Effector memory CD4-positive, alpha-beta T cell (primary cell): ENCODE data around the gene TLR1.
"Not testable (repeated sequence)": the region's sequence is repeated elsewhere in the genome, so short reads cannot be mapped to it uniquely, and the experiment has no call there.

Source experiments
- DNase-seq, 3 donors: peaks; one replicate each; pipeline ENCODE4 v3.0.0-alpha.2; 2020
- H3K27ac ChIP-seq: 2 replicates; pipeline ENCODE4 v1.7.0; 2013; ENCODE audit warnings: mild to moderate bottlenecking, low read length, moderate library complexity; ENCODE audit not compliant: insufficient read depth, poor library complexity, severe bottlenecking
- H3K27me3 ChIP-seq: replicated peaks from 2 replicates; pipeline ENCODE4 v1.7.0; 2013; ENCODE audit warnings: mild to moderate bottlenecking, low read length; ENCODE audit not compliant: insufficient read depth, control insufficient read depth, poor library complexity, severe bottlenecking
- H3K36me3 ChIP-seq: 2 replicates; pipeline ENCODE4 v1.7.0; 2013; ENCODE audit warnings: mild to moderate bottlenecking, low read length, moderate library complexity; ENCODE audit not compliant: control insufficient read depth, insufficient read depth
- H3K4me1 ChIP-seq: 2 replicates; pipeline ENCODE4 v1.7.0; 2013; ENCODE audit warnings: low read length, mild to moderate bottlenecking; ENCODE audit not compliant: control insufficient read depth, insufficient read depth, poor library complexity, severe bottlenecking
- H3K4me3 ChIP-seq: 2 replicates; pipeline ENCODE4 v1.7.0; 2013; ENCODE audit warnings: low read length, low read depth, mild to moderate bottlenecking; ENCODE audit not compliant: insufficient read depth, poor library complexity, severe bottlenecking
- H3K9me3 ChIP-seq: 2 replicates; pipeline ENCODE4 v1.7.0; 2013; ENCODE audit warnings: mild to moderate bottlenecking, low read length, moderate library complexity; ENCODE audit not compliant: control insufficient read depth

TLR1 gene

GRCh38 chr4:38823766-38824165 lies 19.2 kb upstream of the TLR1 start:
- Histone ChIP-seq H3K9me3 (no peaks in the 10 kb centered on the region), H3K27ac (no peak overlapping the region), H3K27me3 (no peaks in the 10 kb centered on the region), H3K36me3 (no peaks in the 10 kb centered on the region), H3K4me3 (no peak overlapping the region), H3K4me1 (no peaks in the 10 kb centered on the region)
- no peak for DNase-seq

DNA sequence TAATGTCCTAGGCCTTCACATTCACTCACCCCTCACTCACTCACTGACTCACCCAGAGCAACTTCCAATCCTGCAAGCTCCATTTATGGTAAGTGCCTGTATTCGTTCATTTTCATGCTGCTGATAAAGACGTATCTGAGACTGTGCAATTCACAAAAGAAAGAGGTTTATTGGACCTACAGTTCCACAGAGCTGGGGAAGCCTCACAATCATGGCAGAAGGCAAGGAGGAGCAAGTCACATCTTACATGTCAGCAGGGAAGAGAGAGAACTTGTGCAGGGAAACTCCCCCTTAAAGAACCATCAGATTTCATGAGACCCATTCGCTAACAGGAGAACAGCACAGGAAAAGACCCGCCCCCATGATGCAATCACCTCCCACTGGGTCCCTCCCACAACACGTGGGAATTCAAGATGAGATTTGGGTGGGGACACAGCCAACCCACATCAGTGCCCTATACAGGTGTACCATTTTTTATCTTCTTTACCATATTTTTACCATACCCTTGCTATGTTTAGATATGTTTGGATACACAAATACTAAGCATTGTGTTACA lies 18.2 kb upstream of the TLR1 start:
- DNase-seq = no peak
- H3K9me3 ChIP-seq = no peaks in the 10 kb centered on the region
- H3K36me3 ChIP-seq = no peaks in the 10 kb centered on the region
- no peak overlapping the region for H3K4me3 ChIP-seq
- no peaks in the 10 kb centered on the region for H3K27me3 ChIP-seq
- no peaks in the 10 kb centered on the region for H3K4me1 ChIP-seq
- no peak overlapping the region for H3K27ac ChIP-seq

- H3K36me3 ChIP-seq = no peaks in the 10 kb centered on the region
- no peak overlapping the region for H3K4me3 ChIP-seq
- H3K27me3 ChIP-seq = no peaks in the 10 kb centered on the region
- DNase-seq = no peak
- H3K9me3 ChIP-seq = no peaks in the 10 kb centered on the region
- no peak overlapping the region for H3K27ac ChIP-seq
- no peaks in the 10 kb centered on the region for H3K4me1 ChIP-seq
Observed at GRCh38 chr4:38821739-38822138, 17.1 kb upstream of the TLR1 start.

- no peaks in the 10 kb centered on the region for H3K36me3 ChIP-seq
- H3K27me3 ChIP-seq = no peaks in the 10 kb centered on the region
- no peak overlapping the region for H3K27ac ChIP-seq
- no peak for DNase-seq
- no peaks in the 10 kb centered on the region for H3K4me1 ChIP-seq
- H3K4me3 ChIP-seq = no peak overlapping the region
- H3K9me3 ChIP-seq = no peaks in the 10 kb centered on the region
Observed at GRCh38 chr4:38820329-38821061, 15.9 kb upstream of the TLR1 start.

GRCh38 chr4:38819569-38819968 lies 15.0 kb upstream of the TLR1 start:
- H3K36me3 ChIP-seq = no peaks in the 10 kb centered on the region
- H3K9me3 ChIP-seq = no peaks in the 10 kb centered on the region
- DNase-seq = no peak
- no peak overlapping the region for H3K27ac ChIP-seq
- H3K4me3 ChIP-seq = no peak overlapping the region
- H3K4me1 ChIP-seq = no peaks in the 10 kb centered on the region
- H3K27me3 ChIP-seq = no peaks in the 10 kb centered on the region

GRCh38 chr4:38818441-38818976 lies 13.9 kb upstream of the TLR1 start:
- DNase-seq = no peak
- H3K4me3 ChIP-seq = no peak overlapping the region
- H3K27ac ChIP-seq = no peak overlapping the region
- H3K9me3 ChIP-seq = no peaks in the 10 kb centered on the region
- H3K36me3 ChIP-seq = no peaks in the 10 kb centered on the region
- H3K27me3 ChIP-seq = no peaks in the 10 kb centered on the region
- H3K4me1 ChIP-seq = no peaks in the 10 kb centered on the region

DNA sequence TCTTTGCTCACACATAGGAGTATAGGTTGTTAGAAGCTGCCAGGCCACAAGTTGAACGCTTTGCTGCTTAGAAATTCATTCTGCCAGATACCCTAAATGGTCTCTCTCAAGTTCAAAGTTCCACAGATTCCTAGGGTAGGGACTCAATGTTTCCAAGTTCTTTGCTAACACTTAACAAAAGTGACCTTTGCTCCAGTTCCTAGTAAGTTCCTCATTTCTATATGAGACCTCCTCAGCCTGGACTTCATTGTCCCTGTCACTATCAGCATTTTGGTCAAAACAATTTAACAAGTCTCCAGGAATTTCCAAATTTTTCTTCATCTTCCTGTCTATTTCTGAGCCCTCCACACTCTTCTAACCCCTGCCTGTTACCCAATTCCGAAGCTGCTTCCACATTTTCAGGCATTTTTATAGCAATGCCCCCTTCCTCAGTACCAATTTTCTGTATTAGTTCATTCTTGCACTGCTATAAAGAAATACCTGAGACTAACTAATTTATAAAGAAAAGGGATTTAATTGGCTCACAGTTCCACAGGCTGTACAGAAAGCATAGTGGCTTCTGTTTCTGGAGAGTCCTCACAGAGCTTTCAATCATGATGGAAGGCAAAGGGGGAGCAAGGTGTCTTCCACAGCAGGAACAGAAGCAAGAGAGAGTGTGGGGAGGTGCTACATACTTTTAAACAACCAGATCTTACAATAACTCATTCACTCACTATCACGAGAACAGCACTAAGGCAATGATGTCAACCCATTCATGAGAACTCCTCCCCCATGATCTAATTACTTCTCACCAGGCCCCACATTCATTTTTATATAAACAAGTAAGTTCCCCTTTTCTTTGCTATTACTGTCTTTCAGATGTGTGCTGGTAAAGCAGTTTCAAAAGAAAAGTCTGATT lies 11.5 kb upstream of the TLR1 start:
- Histone ChIP-seq H3K9me3 (no peaks in the 10 kb centered on the region), H3K27me3 (no peaks in the 10 kb centered on the region), H3K4me1 (no peaks in the 10 kb centered on the region), H3K4me3 (no peak overlapping the region), H3K36me3 (no peaks in the 10 kb centered on the region), H3K27ac (no peak overlapping the region)
- no peak for DNase-seq

- Histone ChIP-seq H3K27ac (no peak overlapping the region), H3K4me3 (no peak overlapping the region), H3K4me1 (no peaks in the 10 kb centered on the region), H3K9me3 (no peaks in the 10 kb centered on the region), H3K36me3 (no peaks in the 10 kb centered on the region), H3K27me3 (no peaks in the 10 kb centered on the region)
- DNase-seq = no peak
Observed at GRCh38 chr4:38814386-38814785, 9.8 kb upstream of the TLR1 start.

DNA sequence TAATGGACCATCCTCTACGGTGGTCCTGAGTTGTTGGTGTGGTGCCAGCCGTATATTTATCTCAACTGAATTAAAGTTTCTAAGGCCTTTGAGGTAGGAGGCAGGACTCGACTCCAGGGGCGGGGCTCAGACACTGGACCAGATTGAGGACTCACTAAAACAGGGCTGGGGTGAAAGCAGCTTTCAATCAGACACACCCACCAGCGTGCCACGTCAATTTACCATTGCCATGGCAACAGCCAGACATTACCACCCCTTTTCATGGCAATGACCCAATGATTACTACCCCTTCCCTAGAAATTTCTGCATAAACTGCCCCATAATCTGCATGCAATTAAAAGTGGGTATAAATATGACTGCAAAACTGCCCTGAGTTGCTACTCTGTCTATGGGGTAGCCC lies 6.7 kb upstream of the TLR1 start:
- no peak overlapping the region for H3K4me3 ChIP-seq
- H3K36me3 ChIP-seq = no peaks in the 10 kb centered on the region
- no peak for DNase-seq
- H3K4me1 ChIP-seq = no peaks in the 10 kb centered on the region
- no peaks in the 10 kb centered on the region for H3K9me3 ChIP-seq
- H3K27me3 ChIP-seq = no peaks in the 10 kb centered on the region
- no peak overlapping the region for H3K27ac ChIP-seq

DNA sequence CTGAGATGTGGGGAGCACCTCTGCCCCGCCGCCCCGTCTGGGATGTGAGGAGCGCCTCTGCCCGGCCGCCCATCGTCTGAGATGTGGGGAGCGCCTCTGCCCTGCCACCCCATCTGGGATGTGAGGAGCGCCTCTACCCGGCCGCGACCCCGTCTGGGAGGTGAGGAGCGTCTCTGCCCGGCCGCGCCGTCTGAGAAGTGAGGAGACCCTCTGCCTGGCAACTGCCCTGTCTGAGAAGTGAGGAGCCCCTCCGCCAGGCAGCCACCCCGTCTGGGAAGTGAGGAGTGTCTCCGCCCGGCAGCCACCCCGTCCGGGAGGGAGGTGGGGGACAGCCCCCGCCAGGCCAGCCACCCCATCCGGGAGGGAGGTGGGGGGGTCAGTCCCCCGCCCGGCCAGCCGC lies 2.9 kb upstream of the TLR1 start:
- H3K4me3 ChIP-seq, H3K4me1 ChIP-seq, H3K9me3 ChIP-seq, DNase-seq, H3K36me3 ChIP-seq, H3K27ac ChIP-seq, H3K27me3 ChIP-seq: not testable (repeated sequence)
